ENCODE results near the gene TAGLN.

Gene TAGLN

DNA sequence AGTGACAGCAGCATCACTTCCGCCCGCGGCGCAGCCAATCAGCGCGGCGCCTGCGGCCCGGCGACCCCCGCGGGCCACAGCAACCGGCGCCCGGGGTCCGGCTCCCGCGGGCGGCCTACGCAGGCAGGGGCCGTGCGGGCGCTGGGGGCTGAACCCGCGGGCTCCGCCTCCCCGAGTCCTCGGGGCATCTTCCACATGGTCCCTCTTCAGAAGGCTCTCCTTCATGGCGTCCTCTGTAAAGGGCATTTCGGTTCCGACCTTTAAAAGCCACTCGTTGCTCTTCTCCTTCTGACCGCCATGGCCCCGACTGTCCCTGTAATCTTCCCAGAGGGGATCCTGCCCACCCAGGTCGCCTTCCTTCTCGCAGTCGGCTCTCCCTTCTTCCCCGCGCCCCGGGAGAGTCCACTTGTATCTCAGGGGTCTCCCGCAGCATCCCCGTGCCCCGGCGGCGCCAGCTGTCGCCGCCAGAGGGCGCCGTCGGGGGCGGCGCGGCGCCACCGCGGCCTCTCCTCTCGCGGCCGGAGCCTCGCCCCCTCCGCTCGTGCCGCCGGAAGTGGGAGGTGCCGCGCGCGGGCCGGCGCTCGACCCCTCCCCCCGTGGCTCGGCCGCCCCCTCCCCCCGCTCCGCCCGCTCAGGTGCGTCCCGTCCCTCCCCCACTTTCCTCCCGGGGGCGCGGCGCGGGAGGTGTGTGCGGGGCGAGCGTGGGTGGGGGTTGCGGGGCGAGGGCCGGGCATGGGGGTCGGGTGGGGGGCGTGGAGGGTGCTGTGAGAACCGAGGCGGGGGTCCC is 33.1 kb downstream of the TAGLN start, which contains the start of gene RNF214:
Gene RNF214 (plus strand): TSS at position 580 of the 787 bp plus-strand sequence. CDS start 1,602 bp downstream, outside the sequence.
- no peak for DNase-seq

DNA sequence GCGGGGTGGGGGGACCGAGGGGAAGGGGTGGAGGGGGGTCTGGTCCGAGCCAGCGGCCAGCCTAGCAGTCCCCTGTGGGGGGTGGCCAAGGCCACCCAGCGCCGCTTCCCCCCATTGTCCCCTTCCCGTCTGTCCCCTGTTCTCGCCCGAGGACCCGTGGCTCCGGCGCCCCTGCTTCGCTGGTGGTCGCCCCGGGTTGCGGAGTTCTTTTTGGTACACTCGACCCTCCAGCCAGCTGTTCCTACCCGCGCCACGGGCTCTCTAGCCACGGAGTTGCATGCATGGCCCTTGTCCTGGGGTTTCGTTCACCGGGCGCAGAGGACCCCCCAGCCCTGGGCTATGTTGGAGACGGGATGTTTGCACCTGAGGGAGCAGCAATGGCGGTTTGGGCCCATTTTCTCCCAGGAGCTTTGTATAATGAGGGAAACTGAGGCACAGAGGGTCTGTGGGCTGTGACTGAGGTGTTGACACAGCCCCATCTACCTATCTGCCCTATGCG is 33.8 kb downstream of the TAGLN start:
- DNase-seq: no peak

- DNase-seq: no peak
These were observed 39.1 kb downstream of the TAGLN start for GRCh38 chr11:117238221-117238620.

- no peak for DNase-seq
These were observed 40.1 kb downstream of the TAGLN start for GRCh38 chr11:117239295-117239694.

GRCh38 chr11:117248341-117248740 is 49.2 kb downstream of the TAGLN start:
- DNase-seq: no peak

- no peak for DNase-seq
These were observed 50.4 kb downstream of the TAGLN start for GRCh38 chr11:117249571-117249970.

GRCh38 chr11:117251506-117251905 is 52.3 kb downstream of the TAGLN start:
- DNase-seq: no peak

DNA sequence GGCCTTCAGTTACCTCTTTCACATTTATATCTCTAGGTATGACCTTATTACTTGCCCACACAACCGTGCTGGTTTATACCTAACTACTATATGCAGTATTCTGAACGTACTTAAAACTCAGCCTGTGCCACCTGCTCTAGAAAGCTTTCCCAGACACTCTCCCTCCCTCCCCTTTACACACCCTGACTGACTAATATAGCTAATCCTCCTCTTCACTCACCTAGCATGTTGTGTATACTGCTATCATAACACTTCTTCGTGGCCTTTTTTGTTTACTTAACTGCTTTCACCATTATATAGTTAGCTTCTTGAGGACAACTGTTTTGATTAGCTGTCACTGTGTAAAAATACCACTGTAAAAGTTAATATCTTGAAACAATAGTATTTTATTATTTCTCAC is 56.8 kb downstream of the TAGLN start:
- DNase-seq: no peak

DNA sequence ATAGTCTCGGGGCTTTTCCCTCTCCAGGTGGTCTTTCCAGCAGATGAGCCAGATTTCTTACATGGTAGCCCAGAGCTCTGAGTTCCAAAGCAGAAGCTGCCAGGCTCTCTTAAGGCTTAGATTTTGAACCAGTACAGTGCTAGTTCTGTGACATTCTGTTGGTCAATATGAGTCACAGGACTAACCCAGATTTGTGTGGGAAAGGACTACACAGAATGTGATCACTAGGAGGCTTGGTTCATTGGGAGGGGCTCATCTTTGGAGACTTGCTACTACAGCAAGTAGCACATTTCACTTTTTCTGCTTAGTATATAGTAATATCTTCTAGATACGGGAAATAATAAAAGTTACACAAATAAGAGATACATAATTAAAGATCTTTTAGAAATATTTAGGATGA is 57.4 kb downstream of the TAGLN start:
- DNase-seq: no peak
